ENCODE results near the gene NUDT5.

NUDT5 gene

DNA sequence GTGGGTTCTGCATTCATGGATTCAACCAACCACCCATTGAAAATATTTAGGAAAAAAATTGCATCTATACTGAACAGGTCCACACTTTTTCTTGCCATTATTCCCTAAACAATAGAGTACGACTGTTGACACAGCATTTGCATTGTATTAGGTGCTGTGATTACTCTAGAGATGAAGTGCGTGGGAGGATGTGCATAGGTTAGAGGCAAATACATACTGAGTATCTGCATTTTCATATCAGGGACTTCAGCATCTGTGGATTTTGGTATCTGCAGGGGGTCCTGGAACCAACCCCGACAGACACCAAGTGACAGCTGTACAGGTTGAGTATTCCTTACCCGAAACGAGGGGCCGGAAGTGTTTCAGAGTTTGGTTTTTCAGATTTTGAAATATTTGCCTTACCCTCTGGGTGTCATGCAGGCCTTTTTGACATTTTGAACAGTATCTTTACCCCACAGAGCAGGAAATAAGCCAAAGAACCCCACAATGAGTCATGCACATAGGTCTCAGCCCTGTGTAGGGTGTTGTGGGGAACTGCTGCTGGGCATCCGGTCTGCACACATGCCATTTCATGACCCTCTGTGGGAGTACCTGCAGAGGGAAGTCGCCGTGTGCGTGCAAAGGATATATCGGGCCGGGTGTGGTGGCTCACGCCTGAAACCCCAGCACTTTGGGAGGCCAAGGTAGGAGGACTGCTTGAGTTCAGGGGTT lies 14.5 kb downstream of the NUDT5 start:
- Histone ChIP-seq H3K9me3 (ENCODE audit: insufficient read depth, low read length) (no peaks in the 10 kb centered on the region), H3K27ac (ENCODE audit: low read depth, low read length) (no peak overlapping the region), H3K79me2 (ENCODE audit: insufficient read depth, low read length) (no peaks in the 10 kb centered on the region), H3K9ac (ENCODE audit: low read length) (no peak overlapping the region), H3K9me2 (replicated peaks; ENCODE audit: insufficient read depth, low read length) (no peaks in the 10 kb centered on the region), H3K36me3 (ENCODE audit: low read length) (peaks cover 13% of the 10 kb centered on the region), H2AFZ (ENCODE audit: low read depth, low read length, severe bottlenecking) (no peak overlapping the region), H3K4me3 (ENCODE audit: insufficient read depth, low read length, poor library complexity, severe bottlenecking) (no peak overlapping the region), H3K27me3 (ENCODE audit: low read length) (no peaks in the 10 kb centered on the region), H3F3A (ENCODE audit: insufficient read depth) (no peaks in the 10 kb centered on the region; the same call in 1 of the 2 replicates), H4K20me1 (ENCODE audit: low read depth, low read length) (no peaks in the 10 kb centered on the region), H3K4me2 (ENCODE audit: low read depth, low read length, poor library complexity, severe bottlenecking) (no peak overlapping the region)
- no peak for TF ChIP-seq EZH2phosphoT487 (conservative IDR thresholded peaks at IDR 0.05; ENCODE audit: low read length)
- no peak for TF ChIP-seq CTCF (IDR thresholded peaks at IDR 0.05; ENCODE audit: insufficient read depth, low read length, poor library complexity, severe bottlenecking)

- Histone ChIP-seq H3K4me3 (ENCODE audit: insufficient read depth, low read length, poor library complexity, severe bottlenecking) (no peak overlapping the region), H3K36me3 (ENCODE audit: low read length) (peaks cover 13% of the 10 kb centered on the region), H3K4me2 (ENCODE audit: low read depth, low read length, poor library complexity, severe bottlenecking) (no peak overlapping the region), H3K9me3 (ENCODE audit: insufficient read depth, low read length) (no peaks in the 10 kb centered on the region), H2AFZ (ENCODE audit: low read depth, low read length, severe bottlenecking) (no peak overlapping the region), H3F3A (ENCODE audit: insufficient read depth) (no peaks in the 10 kb centered on the region), H4K20me1 (ENCODE audit: low read depth, low read length) (no peaks in the 10 kb centered on the region), H3K27ac (ENCODE audit: low read depth, low read length) (no peak overlapping the region), H3K27me3 (ENCODE audit: low read length) (no peaks in the 10 kb centered on the region), H3K79me2 (ENCODE audit: insufficient read depth, low read length) (no peaks in the 10 kb centered on the region), H3K9me2 (replicated peaks; ENCODE audit: insufficient read depth, low read length) (no peaks in the 10 kb centered on the region), H3K9ac (ENCODE audit: low read length) (no peak overlapping the region)
- TF ChIP-seq EZH2phosphoT487 (conservative IDR thresholded peaks at IDR 0.05; ENCODE audit: low read length) (no peak), CTCF (IDR thresholded peaks at IDR 0.05; ENCODE audit: insufficient read depth, low read length, poor library complexity, severe bottlenecking) (no peak)
These were observed 15.3 kb downstream of the NUDT5 start for GRCh38 chr10:12180221-12180974.

DNA sequence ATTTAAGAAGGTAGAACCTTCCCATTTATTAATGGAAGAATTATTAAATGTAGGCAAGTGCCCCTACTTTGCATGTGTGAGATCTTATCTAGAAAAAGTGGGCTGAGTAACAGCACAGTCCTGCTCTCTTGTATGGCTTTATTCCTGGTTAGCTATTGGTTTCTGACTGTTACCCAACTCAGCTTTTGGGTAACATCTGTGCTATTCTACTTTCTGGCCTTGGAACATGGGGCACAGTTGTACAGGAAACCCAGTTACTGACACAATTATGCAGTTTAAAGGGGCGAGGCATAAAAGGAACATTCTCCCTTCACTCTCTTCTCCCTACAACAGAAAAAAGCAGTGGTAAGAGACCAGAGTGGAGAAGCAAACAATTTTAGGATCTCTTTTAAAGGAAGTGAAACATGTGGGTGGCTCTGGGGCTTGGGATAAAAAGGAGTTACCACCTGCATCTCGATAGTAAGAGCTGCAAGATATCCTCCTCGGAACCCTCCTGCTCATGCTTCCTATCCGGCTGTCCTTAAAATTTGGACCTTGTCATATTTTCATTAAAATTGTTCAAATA lies 16.0 kb downstream of the NUDT5 start:
- H3K9ac ChIP-seq (ENCODE audit: low read length), result no peak overlapping the region
- no peak overlapping the region for H3K4me3 ChIP-seq (ENCODE audit: insufficient read depth, low read length, poor library complexity, severe bottlenecking)
- H3K27ac ChIP-seq (ENCODE audit: low read depth, low read length), result no peak overlapping the region
- no peaks in the 10 kb centered on the region for H3K27me3 ChIP-seq (ENCODE audit: low read length)
- H2AFZ ChIP-seq (ENCODE audit: low read depth, low read length, severe bottlenecking), result no peak overlapping the region
- H3K9me3 ChIP-seq (ENCODE audit: insufficient read depth, low read length), result no peaks in the 10 kb centered on the region
- H3K9me2 ChIP-seq (replicated peaks; ENCODE audit: insufficient read depth, low read length), result no peaks in the 10 kb centered on the region
- peaks cover 10% of the 10 kb centered on the region for H3K36me3 ChIP-seq (ENCODE audit: low read length)
- no peaks in the 10 kb centered on the region for H4K20me1 ChIP-seq (ENCODE audit: low read depth, low read length)
- no peaks in the 10 kb centered on the region for H3K79me2 ChIP-seq (ENCODE audit: insufficient read depth, low read length)
- H3F3A ChIP-seq (ENCODE audit: insufficient read depth), result no peaks in the 10 kb centered on the region
- no peak for TF ChIP-seq CTCF (IDR thresholded peaks at IDR 0.05; ENCODE audit: insufficient read depth, low read length, poor library complexity, severe bottlenecking)
- TF ChIP-seq EZH2phosphoT487 (conservative IDR thresholded peaks at IDR 0.05; ENCODE audit: low read length), result no peak
- H3K4me2 ChIP-seq (ENCODE audit: low read depth, low read length, poor library complexity, severe bottlenecking), result no peak overlapping the region
